Activated CD8-positive, alpha-beta T cell treated with anti-CD3 and anti-CD28 coated beads for 36 hours (primary cell): ENCODE results near the gene ANKRD13D. TPM values are rescaled to one million over a fixed set of nuclear protein-coding genes. Genes with fewer than 3 reads are reported as not detected.

Experiments used
- ATAC-seq: fragments of 200-7000 bp; cut with Tn5 transposase; one replicate; pipeline ENCODE4 v1.10.0; 2021; ENCODE audit warnings: mild to moderate bottlenecking, moderate library complexity
- CTCF ChIA-PET: fragments of 350-600 bp; sonication (Branson Sonifier 250); formaldehyde crosslinking; loops from one replicate; lab custom pipeline; 2021; ENCODE audit warnings: antibody characterized with exemption; lab: Charles Lee
- POLR2A ChIA-PET: fragments of 350-600 bp; sonication (Branson Sonifier 250); formaldehyde crosslinking; loops from one replicate; lab custom pipeline; 2021; ENCODE audit warnings: antibody characterized with exemption; lab: Charles Lee
- DNase-seq: peaks from one replicate; pipeline ENCODE4 v3.0.0-alpha.2; 2020
- H3K27ac Mint-ChIP-seq: one replicate; pipeline ENCODE4 v1.8.0; 2021; ENCODE audit warnings: mild to moderate bottlenecking, mixed read lengths
- H3K27me3 Mint-ChIP-seq: one replicate; pipeline ENCODE4 v1.8.0; 2021; ENCODE audit warnings: mixed read lengths
- H3K36me3 Mint-ChIP-seq: one replicate; pipeline ENCODE4 v1.8.0; 2021; ENCODE audit warnings: low read depth, mixed read lengths
- H3K4me1 Mint-ChIP-seq: one replicate; pipeline ENCODE4 v1.8.0; 2021; ENCODE audit warnings: low read depth, mixed read lengths
- H3K4me3 Mint-ChIP-seq: one replicate; pipeline ENCODE4 v1.8.0; 2021; ENCODE audit warnings: mild to moderate bottlenecking, moderate library complexity, mixed read lengths
- H3K9me3 Mint-ChIP-seq: one replicate; pipeline ENCODE4 v1.8.0; 2021; ENCODE audit warnings: mixed read lengths
- intact Hi-C: fragments of 100-400 bp; cut with micrococcal nuclease; formaldehyde crosslinking; loops from one replicate; pipeline ENCODE4 v1.10.0; 2022
- total RNA-seq, 2 experiments: library from RNA; stranded (reverse); gene quantifications; one replicate each; pipeline ENCODE4 v1.2.3, GENCODE V29; 2021
- TF ChIP-seq, protein P1 (sequence below): fragments of 200-600 bp; IDR thresholded peaks from one replicate; pipeline ENCODE4 v1.8.0; 2022; ENCODE audit warnings: antibody characterized with exemption, mild to moderate bottlenecking

ANKRD13D gene
- total RNA-seq, 2 experiments from 2014 or later: 75.4 to 78.7 TPM

DNA sequence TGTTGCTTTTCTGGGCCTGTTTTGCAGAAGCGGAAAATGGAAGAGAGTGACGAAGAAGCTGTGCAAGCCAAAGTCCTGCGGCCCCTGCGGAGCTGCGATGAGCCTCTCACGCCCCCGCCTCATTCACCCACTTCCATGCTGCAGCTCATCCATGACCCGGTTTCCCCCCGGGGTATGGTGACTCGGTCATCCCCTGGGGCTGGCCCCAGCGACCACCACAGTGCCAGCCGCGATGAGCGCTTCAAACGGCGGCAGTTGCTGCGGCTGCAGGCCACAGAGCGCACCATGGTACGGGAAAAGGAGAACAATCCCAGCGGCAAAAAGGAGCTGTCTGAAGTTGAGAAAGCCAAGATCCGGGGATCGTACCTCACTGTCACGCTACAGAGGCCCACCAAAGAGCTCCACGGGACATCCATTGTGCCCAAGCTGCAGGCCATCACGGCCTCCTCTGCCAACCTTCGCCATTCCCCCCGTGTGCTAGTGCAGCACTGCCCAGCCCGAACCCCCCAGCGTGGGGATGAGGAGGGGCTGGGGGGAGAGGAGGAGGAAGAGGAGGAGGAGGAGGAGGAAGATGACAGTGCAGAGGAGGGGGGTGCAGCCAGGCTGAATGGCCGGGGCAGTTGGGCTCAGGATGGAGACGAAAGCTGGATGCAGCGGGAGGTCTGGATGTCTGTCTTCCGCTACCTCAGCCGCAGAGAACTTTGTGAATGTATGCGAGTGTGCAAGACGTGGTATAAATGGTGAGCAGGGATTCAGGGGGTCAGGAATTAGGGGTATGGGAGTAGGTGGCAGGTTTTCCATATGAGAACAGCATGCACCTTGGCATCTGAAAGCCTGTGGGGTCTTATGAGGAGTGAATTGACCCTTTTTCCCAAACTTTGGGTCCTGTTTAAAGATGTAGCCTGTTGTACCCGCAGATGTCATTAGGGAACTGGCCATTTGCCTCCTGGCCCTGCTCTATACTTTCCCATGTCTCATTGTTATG is 38.8 kb upstream of the ANKRD13D start:
- Mint-ChIP-seq H3K4me1 (peaks cover 41% of the 10 kb centered on the region), H3K4me3 (no peak overlapping the region), H3K36me3 (peaks cover 79% of the 10 kb centered on the region), H3K9me3 (no peaks in the 10 kb centered on the region), H3K27me3 (no peaks in the 10 kb centered on the region), H3K27ac (peak overlapping the region; percentile 47)
- CTCF ChIA-PET: interaction anchor here (0.9 to 5.4 kb wide), 5 partner anchors 11 to 409 kb away, joined by 3 to 60 read pairs (median 6); no protein-coding TSS in a partner anchor
- intact Hi-C loops: no loop called here
- no peak for ATAC-seq
- TF ChIP-seq, protein P1, sequence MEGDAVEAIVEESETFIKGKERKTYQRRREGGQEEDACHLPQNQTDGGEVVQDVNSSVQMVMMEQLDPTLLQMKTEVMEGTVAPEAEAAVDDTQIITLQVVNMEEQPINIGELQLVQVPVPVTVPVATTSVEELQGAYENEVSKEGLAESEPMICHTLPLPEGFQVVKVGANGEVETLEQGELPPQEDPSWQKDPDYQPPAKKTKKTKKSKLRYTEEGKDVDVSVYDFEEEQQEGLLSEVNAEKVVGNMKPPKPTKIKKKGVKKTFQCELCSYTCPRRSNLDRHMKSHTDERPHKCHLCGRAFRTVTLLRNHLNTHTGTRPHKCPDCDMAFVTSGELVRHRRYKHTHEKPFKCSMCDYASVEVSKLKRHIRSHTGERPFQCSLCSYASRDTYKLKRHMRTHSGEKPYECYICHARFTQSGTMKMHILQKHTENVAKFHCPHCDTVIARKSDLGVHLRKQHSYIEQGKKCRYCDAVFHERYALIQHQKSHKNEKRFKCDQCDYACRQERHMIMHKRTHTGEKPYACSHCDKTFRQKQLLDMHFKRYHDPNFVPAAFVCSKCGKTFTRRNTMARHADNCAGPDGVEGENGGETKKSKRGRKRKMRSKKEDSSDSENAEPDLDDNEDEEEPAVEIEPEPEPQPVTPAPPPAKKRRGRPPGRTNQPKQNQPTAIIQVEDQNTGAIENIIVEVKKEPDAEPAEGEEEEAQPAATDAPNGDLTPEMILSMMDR: no peak
- POLR2A ChIA-PET: interaction anchor here (5.2 to 5.3 kb wide), 2 partner anchors 10 to 13 kb away, joined by 25 to 32 read pairs; no protein-coding TSS in a partner anchor
- no peak for DNase-seq

DNA sequence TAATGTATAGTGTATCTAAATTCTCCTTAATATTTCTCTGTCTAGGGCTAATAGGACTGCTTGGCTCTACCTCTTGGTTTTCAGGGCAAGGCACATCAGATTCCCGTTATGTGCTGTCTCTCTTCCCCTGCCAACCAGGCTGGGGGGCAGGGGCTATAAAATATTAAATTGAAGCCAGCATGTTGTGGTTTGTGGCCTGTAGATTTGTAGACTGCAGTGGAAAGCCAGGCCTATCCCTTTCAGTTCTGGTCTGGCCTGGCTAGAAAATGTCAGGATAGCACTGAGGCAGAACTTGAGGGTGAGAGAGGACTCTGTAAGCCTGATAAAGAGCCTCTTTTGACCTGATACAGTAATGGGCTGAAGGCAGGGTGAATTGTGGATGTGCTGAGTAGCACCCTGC is 37.3 kb upstream of the ANKRD13D start:
- POLR2A ChIA-PET: interaction anchor here (5.2 to 5.3 kb wide), 2 partner anchors 11 kb away, joined by 25 to 32 read pairs; no protein-coding TSS in a partner anchor

DNA sequence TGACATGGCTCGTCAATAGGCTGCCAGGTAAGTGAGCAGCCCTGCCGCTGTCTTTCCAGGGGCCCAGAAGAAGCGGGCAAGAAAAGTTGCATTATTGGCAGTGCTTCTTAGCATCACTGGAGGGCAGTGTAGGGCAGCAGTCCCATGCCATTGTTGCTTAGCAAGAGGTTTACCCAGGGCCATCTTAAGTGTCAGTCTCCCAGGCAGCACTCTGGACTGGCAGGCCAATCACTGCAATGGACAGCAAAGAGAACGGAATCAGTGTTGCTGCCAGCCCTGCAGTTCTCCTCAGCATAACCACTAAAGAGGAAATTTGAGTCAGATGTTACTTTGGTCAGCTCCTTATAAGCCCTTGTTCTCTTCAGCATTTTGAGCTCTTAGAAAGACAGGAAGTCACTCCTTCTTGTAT is 36.3 kb upstream of the ANKRD13D start:
- no peak overlapping the region for H3K4me3 Mint-ChIP-seq
- ATAC-seq (peak; percentile 86), DNase-seq (peak; percentile 56)
- ChIA-PET POLR2A (interaction anchor here (0.6 to 5.3 kb wide), 7 partner anchors 10 to 528 kb away, joined by 3 to 32 read pairs (median 4); partner anchors contain the start of gene ANKRD13D), CTCF (interaction anchor here (0.7 to 5.4 kb wide), 15 partner anchors 10 to 205 kb away, joined by 3 to 60 read pairs (median 3); partner anchors contain the start of genes ANKRD13D and POLD4)
- intact Hi-C loops: no loop called here
- H3K4me1 Mint-ChIP-seq: peaks cover 39% of the 10 kb centered on the region
- peaks cover 77% of the 10 kb centered on the region for H3K36me3 Mint-ChIP-seq
- no peaks in the 10 kb centered on the region for H3K27me3 Mint-ChIP-seq
- TF ChIP-seq, protein P1: peak; percentile 35
- peak overlapping the region; percentile 58 for H3K27ac Mint-ChIP-seq
- no peaks in the 10 kb centered on the region for H3K9me3 Mint-ChIP-seq

More for the DNA sequence above, 37.3 kb upstream of the ANKRD13D start:
- no peaks in the 10 kb centered on the region for H3K27me3 Mint-ChIP-seq
- no peak for ATAC-seq
- no peaks in the 10 kb centered on the region for H3K9me3 Mint-ChIP-seq
- peak overlapping the region; percentile 35 for H3K27ac Mint-ChIP-seq
- CTCF ChIA-PET: interaction anchor here (1.2 to 5.4 kb wide), 6 partner anchors 9 to 408 kb away, joined by 3 to 60 read pairs (median 4); no protein-coding TSS in a partner anchor
- peaks cover 39% of the 10 kb centered on the region for H3K4me1 Mint-ChIP-seq
- TF ChIP-seq, protein P1: no peak
- no peak for DNase-seq
- intact Hi-C loops: no loop called here
- H3K36me3 Mint-ChIP-seq: peaks cover 74% of the 10 kb centered on the region
- H3K4me3 Mint-ChIP-seq: no peak overlapping the region

DNA sequence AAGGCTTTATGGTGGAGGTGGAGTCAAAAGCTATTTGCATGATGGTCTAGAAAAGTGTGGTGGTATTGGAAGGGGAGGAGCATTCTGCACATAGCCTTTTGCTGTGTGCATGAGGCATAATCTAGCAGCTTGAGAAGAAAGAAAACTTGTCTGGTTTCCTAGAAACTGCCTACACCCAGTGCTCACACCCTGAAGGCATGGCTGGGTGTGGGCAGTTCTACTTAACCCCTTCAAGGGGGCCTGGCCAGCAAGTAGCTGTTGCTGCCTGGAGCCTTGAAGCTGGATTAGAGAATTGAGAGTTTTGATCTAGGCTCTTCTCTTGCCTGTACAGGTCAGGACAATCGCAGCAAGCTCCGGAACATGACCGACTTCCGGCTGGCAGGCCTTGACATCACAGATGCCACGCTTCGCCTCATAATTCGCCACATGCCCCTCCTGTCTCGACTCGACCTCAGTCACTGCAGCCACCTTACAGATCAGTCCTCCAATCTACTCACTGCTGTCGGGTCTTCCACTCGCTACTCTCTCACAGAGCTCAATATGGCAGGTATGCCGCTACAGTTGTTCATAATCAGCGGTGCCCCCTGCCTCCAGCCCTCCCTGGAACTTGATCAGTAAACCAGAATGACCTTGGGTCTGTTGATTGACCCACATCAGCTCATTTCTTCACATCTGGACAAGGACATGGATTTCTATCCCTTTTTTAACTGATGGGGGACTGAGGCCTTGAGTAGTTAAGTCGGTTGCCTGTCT is 35.1 kb upstream of the ANKRD13D start:
- H3K27me3 Mint-ChIP-seq: no peaks in the 10 kb centered on the region
- peaks cover 42% of the 10 kb centered on the region for H3K4me1 Mint-ChIP-seq
- H3K4me3 Mint-ChIP-seq: no peak overlapping the region
- POLR2A ChIA-PET: interaction anchor here (0.8 to 5.2 kb wide), 8 partner anchors 9 to 97 kb away, joined by 3 to 32 read pairs (median 4); partner anchors contain the start of gene ANKRD13D
- ATAC-seq: peak; percentile 41
- peak overlapping the region; percentile 50 for H3K27ac Mint-ChIP-seq
- no peak for DNase-seq
- intact Hi-C loops: no loop called here
- peaks cover 65% of the 10 kb centered on the region for H3K36me3 Mint-ChIP-seq
- CTCF ChIA-PET: interaction anchor here (0.9 to 5.4 kb wide), 14 partner anchors 9 to 206 kb away, joined by 3 to 60 read pairs (median 4); partner anchors contain the start of gene ANKRD13D
- TF ChIP-seq, protein P1: no peak
- H3K9me3 Mint-ChIP-seq: no peaks in the 10 kb centered on the region
